ENCODE results near the gene PLA2G12A. TPM values are rescaled to one million over a fixed set of nuclear protein-coding genes. Genes with fewer than 3 reads are reported as not detected.
A peak's percentile ranks its signal among the peaks of the same experiment; 100 is the strongest.

PLA2G12A gene
- total and polyA plus RNA-seq, 2 of the 8 experiments (the other 6 are each of a cell fraction or from before 2014, with no cell fraction given): 26.6 to 47.2 TPM

DNA sequence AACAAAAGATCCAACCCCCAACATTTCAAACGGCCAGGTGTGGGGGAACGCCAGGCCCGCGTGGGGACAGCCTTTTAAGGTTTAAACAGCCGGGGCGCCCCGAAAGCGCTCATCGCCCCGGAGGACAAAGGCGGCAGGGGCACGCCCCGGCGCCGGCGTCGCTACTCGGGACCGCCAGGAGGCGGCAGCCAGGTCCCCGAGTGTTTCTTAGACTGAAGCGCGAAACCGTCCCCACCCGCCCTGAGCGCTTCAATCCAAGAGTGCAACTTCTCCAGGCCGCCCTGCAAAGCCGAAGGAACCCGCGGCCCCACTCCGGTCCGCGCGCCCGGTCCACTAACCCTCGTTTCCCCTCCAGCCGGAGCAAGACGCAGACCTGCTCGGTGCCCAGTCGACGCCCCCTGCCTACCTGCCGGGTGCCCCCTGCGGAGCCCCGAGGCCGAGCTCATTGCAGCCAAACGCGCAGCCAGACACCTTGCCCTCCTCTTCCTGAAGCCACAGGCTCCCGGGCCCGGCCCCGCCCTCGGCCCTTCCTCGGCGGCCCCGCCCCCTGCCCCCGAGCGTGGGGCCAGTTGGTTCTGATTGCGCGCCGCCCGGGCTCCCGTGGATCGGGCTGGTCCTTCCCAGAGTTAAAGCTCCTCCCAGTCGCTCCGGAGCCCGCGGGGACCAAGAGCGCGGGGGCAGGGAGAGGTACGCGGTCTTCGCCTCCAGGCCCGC lies 26.8 kb downstream of the PLA2G12A start, which contains the start of gene CASP6 (continued):
- TF ChIP-seq, protein P1, sequence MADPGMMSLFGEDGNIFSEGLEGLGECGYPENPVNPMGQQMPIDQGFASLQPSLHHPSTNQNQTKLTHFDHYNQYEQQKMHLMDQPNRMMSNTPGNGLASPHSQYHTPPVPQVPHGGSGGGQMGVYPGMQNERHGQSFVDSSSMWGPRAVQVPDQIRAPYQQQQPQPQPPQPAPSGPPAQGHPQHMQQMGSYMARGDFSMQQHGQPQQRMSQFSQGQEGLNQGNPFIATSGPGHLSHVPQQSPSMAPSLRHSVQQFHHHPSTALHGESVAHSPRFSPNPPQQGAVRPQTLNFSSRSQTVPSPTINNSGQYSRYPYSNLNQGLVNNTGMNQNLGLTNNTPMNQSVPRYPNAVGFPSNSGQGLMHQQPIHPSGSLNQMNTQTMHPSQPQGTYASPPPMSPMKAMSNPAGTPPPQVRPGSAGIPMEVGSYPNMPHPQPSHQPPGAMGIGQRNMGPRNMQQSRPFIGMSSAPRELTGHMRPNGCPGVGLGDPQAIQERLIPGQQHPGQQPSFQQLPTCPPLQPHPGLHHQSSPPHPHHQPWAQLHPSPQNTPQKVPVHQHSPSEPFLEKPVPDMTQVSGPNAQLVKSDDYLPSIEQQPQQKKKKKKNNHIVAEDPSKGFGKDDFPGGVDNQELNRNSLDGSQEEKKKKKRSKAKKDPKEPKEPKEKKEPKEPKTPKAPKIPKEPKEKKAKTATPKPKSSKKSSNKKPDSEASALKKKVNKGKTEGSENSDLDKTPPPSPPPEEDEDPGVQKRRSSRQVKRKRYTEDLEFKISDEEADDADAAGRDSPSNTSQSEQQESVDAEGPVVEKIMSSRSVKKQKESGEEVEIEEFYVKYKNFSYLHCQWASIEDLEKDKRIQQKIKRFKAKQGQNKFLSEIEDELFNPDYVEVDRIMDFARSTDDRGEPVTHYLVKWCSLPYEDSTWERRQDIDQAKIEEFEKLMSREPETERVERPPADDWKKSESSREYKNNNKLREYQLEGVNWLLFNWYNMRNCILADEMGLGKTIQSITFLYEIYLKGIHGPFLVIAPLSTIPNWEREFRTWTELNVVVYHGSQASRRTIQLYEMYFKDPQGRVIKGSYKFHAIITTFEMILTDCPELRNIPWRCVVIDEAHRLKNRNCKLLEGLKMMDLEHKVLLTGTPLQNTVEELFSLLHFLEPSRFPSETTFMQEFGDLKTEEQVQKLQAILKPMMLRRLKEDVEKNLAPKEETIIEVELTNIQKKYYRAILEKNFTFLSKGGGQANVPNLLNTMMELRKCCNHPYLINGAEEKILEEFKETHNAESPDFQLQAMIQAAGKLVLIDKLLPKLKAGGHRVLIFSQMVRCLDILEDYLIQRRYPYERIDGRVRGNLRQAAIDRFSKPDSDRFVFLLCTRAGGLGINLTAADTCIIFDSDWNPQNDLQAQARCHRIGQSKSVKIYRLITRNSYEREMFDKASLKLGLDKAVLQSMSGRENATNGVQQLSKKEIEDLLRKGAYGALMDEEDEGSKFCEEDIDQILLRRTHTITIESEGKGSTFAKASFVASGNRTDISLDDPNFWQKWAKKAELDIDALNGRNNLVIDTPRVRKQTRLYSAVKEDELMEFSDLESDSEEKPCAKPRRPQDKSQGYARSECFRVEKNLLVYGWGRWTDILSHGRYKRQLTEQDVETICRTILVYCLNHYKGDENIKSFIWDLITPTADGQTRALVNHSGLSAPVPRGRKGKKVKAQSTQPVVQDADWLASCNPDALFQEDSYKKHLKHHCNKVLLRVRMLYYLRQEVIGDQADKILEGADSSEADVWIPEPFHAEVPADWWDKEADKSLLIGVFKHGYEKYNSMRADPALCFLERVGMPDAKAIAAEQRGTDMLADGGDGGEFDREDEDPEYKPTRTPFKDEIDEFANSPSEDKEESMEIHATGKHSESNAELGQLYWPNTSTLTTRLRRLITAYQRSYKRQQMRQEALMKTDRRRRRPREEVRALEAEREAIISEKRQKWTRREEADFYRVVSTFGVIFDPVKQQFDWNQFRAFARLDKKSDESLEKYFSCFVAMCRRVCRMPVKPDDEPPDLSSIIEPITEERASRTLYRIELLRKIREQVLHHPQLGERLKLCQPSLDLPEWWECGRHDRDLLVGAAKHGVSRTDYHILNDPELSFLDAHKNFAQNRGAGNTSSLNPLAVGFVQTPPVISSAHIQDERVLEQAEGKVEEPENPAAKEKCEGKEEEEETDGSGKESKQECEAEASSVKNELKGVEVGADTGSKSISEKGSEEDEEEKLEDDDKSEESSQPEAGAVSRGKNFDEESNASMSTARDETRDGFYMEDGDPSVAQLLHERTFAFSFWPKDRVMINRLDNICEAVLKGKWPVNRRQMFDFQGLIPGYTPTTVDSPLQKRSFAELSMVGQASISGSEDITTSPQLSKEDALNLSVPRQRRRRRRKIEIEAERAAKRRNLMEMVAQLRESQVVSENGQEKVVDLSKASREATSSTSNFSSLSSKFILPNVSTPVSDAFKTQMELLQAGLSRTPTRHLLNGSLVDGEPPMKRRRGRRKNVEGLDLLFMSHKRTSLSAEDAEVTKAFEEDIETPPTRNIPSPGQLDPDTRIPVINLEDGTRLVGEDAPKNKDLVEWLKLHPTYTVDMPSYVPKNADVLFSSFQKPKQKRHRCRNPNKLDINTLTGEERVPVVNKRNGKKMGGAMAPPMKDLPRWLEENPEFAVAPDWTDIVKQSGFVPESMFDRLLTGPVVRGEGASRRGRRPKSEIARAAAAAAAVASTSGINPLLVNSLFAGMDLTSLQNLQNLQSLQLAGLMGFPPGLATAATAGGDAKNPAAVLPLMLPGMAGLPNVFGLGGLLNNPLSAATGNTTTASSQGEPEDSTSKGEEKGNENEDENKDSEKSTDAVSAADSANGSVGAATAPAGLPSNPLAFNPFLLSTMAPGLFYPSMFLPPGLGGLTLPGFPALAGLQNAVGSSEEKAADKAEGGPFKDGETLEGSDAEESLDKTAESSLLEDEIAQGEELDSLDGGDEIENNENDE (IDR thresholded peaks at IDR 0.05; ENCODE audit: insufficient replicate concordance, low read length): no peak
- TF ChIP-seq TAF1 (IDR thresholded peaks at IDR 0.05; ENCODE audit: low read depth, low read length) (peak; percentile 80), RNF2 (IDR thresholded peaks at IDR 0.05; ENCODE audit: borderline replicate concordance, low read depth, low read length, missing control alignments, poor library complexity, severe bottlenecking) (no peak), GTF2F1 (IDR thresholded peaks at IDR 0.05; ENCODE audit: borderline replicate concordance, low read depth, low read length) (peak; percentile 28; the same call in 1 of the 2 replicates), EP300 (IDR thresholded peaks at IDR 0.05; ENCODE audit: borderline replicate concordance in 1 of 2, low read depth in 2 of 2, low read length in 2 of 2) (no peak), CHD2 (IDR thresholded peaks at IDR 0.05; ENCODE audit: low read length) (no peak)
- TF ChIP-seq, protein P2, sequence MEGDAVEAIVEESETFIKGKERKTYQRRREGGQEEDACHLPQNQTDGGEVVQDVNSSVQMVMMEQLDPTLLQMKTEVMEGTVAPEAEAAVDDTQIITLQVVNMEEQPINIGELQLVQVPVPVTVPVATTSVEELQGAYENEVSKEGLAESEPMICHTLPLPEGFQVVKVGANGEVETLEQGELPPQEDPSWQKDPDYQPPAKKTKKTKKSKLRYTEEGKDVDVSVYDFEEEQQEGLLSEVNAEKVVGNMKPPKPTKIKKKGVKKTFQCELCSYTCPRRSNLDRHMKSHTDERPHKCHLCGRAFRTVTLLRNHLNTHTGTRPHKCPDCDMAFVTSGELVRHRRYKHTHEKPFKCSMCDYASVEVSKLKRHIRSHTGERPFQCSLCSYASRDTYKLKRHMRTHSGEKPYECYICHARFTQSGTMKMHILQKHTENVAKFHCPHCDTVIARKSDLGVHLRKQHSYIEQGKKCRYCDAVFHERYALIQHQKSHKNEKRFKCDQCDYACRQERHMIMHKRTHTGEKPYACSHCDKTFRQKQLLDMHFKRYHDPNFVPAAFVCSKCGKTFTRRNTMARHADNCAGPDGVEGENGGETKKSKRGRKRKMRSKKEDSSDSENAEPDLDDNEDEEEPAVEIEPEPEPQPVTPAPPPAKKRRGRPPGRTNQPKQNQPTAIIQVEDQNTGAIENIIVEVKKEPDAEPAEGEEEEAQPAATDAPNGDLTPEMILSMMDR (IDR thresholded peaks at IDR 0.05; ENCODE audit: control extremely low read depth in 1 of 3, insufficient read depth in 1 of 3, low read depth in 1 of 3, low read length in 3 of 3): peak; percentile 59 to 72 (median 70)
